NCI-H2171 (cell line): ENCODE results near the gene GRB7.
A peak's percentile ranks its signal among the peaks of the same experiment; 100 is the strongest.
"Not testable (repeated sequence)": the region's sequence is repeated elsewhere in the genome, so short reads cannot be mapped to it uniquely, and the experiment has no call there.

Experiments
- DNase-seq: peaks from one replicate; lab custom pipeline; 2025; lab: John Stamatoyannopoulos, UW

The GRB7 gene

GRCh38 chr17:39709319-39709997, 28.3 kb upstream of the GRB7 start:
- DNase-seq: no peak

DNA sequence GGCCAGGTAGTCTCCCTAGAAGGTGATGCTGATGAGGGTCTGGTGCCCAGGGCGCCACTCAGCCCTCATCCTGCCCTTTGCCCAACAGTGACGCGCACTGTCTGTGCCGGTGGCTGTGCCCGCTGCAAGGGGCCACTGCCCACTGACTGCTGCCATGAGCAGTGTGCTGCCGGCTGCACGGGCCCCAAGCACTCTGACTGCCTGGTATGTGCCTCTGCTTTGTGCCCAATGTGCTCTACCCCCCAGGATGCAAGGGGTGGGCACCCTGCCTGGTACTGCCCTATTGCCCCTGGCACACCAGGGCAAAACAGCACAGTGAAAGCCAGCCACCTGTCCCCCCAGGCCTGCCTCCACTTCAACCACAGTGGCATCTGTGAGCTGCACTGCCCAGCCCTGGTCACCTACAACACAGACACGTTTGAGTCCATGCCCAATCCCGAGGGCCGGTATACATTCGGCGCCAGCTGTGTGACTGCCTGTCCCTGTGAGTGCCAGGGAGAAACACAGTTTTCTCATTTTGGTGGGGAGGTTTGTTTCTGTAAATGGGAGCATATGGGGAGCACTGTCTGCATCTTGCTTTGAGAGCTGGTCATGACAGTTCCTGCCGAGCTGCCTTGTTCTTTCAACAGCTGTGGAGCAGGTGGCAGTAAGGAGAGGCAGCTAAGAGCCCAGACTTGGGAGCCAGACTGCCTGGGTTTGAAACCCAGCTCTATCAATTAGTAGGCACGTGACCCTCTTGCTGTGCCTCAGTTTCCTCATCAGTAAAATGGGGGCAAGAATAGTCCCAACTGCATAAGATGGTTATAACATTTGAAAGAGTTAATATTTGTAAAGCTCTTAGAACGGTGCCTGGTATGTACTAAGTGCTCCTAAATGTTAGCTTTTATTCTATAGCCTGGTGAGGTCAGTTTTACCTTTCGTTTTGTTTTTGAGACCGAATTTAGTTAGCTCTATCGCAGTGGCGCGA, 27.5 kb upstream of the GRB7 start:
- DNase-seq: no peak

DNA sequence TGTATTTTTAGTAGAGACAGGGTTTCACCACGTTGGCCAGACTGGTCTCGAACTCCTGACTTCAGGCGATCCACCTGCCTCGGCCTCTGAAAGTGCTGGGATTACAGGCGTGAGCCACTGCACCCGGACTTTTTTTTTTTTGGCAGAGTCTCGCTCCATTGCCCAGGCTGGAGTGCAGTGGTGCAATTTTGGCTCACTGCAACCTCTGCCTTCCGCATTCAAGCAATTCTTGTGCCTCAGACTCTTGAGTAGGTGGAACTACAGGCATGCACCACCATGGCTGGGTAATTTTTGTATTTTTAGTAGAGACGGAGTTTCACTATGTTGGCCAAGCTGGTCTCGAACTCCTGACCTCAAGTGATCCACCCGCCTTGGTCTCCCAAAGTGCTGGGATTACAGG, 26.7 kb upstream of the GRB7 start:
- not testable (repeated sequence) for DNase-seq

DNA sequence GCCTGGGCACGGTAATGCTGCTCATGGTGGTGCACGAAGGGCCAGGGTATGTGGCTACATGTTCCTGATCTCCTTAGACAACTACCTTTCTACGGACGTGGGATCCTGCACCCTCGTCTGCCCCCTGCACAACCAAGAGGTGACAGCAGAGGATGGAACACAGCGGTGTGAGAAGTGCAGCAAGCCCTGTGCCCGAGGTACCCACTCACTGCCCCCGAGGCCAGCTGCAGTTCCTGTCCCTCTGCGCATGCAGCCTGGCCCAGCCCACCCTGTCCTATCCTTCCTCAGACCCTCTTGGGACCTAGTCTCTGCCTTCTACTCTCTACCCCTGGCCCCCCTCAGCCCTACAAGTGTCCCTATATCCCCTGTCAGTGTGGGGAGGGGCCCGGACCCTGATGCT, 25.9 kb upstream of the GRB7 start:
- no peak for DNase-seq

- DNase-seq: no peak
Observed at GRCh38 chr17:39714234-39714633, 23.5 kb upstream of the GRB7 start.

GRCh38 chr17:39715375-39716072, 22.2 kb upstream of the GRB7 start:
- DNase-seq: no peak

GRCh38 chr17:39716073-39716818, 21.5 kb upstream of the GRB7 start:
- DNase-seq: no peak

- DNase-seq: no peak
Observed at GRCh38 chr17:39716879-39717536, 20.7 kb upstream of the GRB7 start.

DNA sequence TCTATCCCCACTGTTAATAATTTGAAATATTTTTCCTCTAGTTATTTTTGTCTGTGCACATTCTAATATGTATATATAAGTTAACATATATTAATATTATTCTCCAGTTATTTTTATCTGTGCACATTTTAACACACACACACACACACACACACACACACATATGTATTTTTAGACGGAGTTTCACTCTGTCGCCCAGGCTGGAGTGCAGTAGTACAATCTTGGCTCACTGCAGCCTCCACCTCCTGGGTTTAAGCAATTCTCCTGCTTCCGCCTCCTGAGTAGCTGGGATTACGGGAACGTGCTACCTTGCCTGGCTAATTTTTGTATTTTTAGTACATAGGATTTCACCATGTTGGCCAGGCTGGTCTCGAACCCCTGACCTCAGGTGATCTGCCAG, 20.1 kb upstream of the GRB7 start:
- DNase-seq: no peak

DNA sequence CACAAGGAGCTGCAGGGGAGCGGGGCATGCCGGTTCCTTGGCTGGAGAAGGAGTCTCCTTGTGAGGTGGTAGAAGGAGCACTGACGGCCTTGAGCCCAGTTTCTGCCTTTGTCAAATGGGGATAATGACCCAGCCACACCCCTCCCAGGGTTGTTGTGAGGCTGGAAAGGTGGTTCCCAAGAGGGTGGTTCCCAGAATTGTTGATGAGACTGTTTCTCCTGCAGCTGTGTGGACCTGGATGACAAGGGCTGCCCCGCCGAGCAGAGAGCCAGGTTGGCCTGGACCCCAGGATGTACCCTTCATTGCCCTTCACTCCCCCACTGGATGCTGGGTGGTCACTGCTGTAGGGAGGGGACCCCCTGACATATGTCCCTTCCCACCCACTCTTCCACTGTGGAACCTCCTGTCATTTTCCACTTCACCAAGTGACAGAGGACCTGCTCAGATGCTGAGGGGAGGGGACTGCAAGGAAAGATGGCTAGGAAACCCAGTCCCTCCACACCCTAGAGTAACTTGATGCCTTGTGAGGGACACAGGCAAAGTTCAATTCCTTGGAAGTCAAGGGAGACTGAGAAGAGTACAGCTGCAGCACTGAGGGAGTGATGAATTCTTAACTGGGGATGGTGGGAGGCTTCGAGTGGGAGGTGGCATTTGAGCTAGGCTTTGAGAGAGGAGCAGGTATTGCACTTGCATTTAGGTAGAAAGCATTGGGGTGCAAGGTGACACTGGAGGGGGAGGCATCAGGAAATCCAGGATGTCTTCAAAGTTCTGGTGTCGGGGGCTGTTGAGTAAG, 18.0 kb upstream of the GRB7 start:
- DNase-seq: no peak

DNA sequence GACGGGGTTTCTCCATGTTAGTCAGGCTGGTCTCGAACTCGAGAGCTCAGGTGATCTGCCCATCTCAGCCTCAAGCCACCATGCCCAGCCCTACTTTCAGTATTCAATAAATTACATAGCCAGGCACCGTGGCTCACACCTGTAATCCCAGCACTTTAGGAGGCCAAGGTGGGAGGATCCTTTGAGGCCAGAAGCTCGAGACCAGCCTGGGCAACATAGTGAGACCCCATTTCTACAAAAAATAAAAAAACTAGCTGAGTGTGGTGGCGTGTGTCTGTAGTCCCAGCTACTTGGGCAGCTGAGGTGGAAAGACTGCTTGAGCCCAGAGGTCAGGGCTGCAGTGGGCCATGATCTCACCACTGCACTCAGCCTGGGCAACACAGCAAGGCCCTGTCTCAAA, 15.6 kb upstream of the GRB7 start:
- DNase-seq: no peak

- DNase-seq: no peak
Observed at GRCh38 chr17:39722965-39723848, 14.5 kb upstream of the GRB7 start.

- no peak for DNase-seq
Observed at GRCh38 chr17:39724731-39725130, 13.0 kb upstream of the GRB7 start.

GRCh38 chr17:39725923-39726322, 11.8 kb upstream of the GRB7 start:
- not testable (repeated sequence) for DNase-seq

GRCh38 chr17:39726617-39727016, 11.1 kb upstream of the GRB7 start:
- no peak for DNase-seq

DNA sequence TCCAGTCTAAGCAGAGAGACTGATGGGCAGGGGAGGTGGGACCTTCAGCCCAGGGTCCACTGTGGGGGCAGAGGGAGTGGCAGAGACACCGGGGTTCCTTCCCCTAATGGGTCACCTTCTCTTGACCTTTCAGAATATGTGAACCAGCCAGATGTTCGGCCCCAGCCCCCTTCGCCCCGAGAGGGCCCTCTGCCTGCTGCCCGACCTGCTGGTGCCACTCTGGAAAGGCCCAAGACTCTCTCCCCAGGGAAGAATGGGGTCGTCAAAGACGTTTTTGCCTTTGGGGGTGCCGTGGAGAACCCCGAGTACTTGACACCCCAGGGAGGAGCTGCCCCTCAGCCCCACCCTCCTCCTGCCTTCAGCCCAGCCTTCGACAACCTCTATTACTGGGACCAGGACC, 10.2 kb upstream of the GRB7 start:
- no peak for DNase-seq

- no peak for DNase-seq
Observed at GRCh38 chr17:39729280-39729851, 8.4 kb upstream of the GRB7 start.

DNA sequence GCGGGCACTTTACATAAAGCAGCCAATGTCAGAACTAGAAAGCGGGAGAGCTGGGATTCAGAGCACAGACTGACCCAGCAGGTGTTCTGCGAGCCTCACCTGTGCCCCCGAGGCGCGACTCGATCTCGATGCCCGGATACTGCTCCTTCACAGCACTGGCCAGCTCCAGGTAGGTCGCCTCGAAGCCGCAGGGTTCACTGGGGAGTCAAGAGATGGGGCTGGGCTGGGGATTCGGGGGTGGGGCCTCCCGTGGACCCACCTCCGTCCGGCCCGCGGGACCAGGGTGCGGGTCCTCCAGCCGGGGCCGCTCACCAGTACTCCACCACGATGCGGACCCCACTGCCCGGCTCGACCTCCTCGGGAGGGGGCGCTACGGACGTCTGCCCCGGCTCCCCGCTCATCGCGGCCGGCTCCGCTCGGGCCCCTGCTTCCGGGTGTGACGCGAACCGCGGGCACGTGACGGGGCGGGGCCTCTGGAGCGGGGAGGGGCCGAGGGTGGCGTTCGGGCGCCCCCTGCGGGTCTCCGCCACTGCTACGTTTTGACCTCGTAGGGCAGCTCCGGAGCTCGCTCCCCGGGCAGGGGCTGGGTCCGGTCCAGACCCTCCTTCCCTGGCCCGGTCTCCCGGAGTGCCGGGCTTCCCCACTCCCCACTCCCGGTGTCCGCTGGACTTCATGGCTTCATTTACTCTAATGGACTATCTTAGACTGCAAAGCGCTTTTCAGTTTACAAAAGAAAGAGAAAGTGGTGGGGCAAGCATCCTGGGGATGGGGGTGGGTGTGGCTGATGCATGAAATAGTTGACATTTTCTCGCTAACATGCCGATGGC, 7.4 kb upstream of the GRB7 start, which contains the start of gene MIEN1:
TSS of gene MIEN1 (minus strand) at position 438 of the 827 bp plus-strand sequence. CDS start at position 401, 37 bp downstream.
- DNase-seq: peak; percentile 83
